Measurements from ENCODE around the gene TMSB4Y.

The TMSB4Y gene

GRCh38 chrY:13703568-13703968, at the start of gene TMSB4Y:
Gene TMSB4Y (plus strand): TSS chrY:13703899.
- DNase-seq (ENCODE audit: low spot score) = no peak

- DNase-seq (ENCODE audit: low spot score) = no peak
Measured at GRCh38 chrY:13664162-13664561, 39.5 kb upstream of the TMSB4Y start.

- no peak for DNase-seq (ENCODE audit: low spot score)
Measured at GRCh38 chrY:13671122-13671521, 32.6 kb upstream of the TMSB4Y start.

DNA sequence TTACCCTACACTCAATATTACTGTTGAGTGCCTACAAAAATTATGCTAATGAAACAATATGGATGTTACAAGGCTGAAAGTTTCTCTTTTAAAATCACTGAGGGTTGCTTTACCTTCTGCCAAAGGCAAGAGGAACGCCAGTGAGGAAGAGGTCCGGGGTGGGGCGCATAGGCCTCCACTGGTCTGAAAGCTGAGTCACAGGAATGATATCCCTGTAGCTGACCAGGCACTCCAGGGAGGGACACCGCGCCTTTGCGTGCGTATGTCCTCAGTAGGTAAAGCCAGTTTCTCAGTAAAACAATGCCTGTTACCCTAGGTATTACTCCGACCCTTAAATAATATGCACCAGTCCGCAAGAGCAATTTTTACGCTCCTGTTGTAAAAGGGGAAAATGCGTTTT, 1.4 kb upstream of the TMSB4Y start:
- DNase-seq (ENCODE audit: low spot score) = no peak

DNA sequence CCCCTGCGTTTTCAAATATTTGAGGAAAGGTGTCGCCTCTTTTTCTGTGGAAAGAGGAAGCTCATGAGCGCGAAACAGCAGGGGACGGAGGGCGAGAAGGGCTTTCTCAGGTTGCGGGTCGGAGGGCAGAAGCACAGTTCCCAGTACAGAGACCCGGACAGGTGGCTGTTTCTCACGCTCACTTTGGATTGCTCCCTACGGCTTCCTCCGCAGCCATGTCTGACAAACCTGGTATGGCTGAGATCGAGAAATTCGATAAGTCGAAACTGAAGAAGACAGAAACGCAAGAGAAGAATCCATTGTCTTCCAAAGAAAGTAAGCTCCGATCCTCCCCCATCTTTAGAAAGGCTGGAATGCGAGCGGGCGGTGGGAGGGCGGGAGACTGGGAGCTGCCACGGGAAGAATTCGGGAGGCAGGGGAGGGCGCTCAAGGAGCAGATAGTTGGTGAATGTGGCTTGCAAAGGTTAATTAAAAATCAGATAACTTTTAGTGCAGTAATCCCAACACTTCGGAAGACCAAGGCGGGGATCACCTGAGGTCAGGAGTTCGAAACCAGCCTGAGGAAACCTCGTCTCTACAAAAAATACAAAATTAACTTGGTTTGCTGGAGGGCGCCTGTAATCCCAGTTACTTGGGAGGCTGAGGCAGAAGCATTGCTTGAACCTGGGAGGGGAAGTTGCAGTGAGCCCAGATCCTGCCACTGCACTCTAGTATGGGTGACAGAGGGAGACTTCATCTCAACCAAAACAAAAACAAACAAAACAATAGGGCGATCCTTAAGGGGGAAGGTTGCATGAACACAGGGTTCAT, 627 bp downstream of the TMSB4Y start:
- no peak for DNase-seq (ENCODE audit: low spot score)

- no peak for DNase-seq (ENCODE audit: low spot score)
Measured at GRCh38 chrY:13705197-13705596, 1.5 kb downstream of the TMSB4Y start.

- DNase-seq (ENCODE audit: low spot score) = no peak
Measured at GRCh38 chrY:13708038-13708437, 4.3 kb downstream of the TMSB4Y start.

DNA sequence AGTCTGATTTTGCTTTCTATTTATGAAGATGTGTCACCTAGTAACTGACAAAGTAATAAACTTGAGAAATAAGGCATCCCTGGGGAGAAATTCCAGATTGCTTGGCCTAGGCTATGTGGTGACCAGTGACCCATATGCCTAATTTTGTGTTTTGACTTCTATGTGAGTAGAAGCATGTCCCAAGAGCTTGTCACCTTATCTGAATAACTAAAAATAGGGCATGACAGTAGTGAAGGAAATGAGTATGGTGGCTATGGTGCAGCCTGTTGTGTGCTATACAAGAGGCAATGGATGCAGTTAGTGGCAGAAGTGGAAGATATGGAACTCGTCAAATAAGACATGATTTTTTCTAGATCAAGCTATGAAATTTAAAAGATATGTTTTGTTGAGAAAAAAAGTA, 15.3 kb downstream of the TMSB4Y start:
- no peak for DNase-seq (ENCODE audit: low spot score)

DNA sequence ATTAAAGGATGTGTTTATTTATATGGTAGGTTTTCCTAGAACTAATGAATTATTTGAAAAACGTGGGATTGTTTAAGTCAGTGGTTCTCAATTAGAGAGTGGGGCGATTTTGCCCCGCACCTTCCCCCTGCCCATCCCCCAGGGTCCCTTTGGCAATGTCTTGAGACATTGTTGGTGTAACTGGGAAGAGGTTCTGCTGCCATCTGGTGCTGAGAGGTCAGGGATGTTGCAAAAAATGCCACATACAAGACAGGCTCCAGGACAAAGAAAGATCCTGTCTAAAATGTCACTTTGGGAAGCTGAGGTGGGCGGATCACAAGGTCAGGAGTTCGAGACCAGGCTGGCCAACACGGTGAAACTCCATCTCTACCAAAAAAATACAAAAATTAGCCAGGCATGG, 25.8 kb downstream of the TMSB4Y start:
- no peak for DNase-seq (ENCODE audit: low spot score)

DNA sequence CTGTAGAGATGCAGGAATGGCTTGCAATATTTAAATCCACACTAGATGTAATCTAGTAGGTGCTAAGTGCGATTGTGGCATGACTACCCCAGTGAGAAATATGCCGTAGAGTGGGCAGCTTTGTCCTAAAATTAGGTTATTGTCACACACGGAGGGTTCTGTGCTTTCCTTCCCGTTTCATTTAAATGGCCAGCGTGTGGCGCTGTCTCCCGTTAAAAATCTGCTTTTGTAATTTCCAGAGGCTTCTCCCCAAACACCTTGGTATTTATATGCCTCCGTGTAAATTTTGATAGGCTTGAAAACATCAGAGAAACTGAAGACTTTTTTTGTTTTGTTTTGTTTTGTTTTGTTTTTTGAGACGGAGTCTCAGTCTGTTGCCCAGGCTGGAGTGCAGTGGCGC, 34.9 kb downstream of the TMSB4Y start:
- DNase-seq (ENCODE audit: low spot score) = no peak

GRCh38 chrY:13751289-13752071, 47.8 kb downstream of the TMSB4Y start:
- DNase-seq (ENCODE audit: low spot score) = no peak

DNA sequence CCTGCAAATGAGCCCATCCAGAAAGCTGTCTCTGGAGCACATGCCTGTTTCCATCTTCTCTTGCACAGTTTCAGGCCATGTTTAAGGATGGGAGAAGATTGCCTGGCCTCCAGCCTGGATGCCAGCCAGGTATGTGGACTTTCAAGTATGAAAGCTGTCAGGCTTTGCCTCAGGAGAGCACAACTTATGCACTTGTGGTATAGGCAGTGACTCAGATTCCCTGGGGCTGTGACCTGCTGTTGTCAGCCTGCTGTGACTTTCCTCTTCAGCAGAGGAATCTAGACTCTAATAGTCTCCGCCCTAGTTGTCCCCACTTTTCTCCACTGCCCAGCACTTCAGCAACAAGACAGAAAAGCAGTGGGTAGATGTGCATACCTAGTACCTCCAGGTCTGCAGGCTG, 51.0 kb downstream of the TMSB4Y start:
- DNase-seq (ENCODE audit: low spot score) = no peak
